ENCODE results near the gene KLF7.

DNA sequence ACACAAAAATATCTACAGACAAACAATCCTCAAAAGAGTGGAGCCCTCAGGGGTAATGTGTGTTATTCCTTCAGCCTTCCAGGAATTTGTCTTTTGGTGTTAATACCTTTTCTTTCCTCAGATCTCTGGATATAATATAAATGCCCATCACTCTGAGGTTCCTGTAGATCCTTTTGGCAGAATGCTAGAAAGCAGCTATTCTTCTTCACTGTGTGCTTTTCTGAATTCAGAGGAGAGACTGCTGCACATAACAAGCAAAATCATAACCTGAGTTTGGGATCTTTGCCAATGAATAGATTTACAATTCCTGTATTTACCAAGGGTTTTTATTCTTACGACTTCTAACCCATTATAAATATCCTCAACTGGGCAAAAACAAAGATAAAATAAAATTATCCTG lies 57.3 kb downstream of the KLF7 start:
- TF ChIP-seq, protein P1, sequence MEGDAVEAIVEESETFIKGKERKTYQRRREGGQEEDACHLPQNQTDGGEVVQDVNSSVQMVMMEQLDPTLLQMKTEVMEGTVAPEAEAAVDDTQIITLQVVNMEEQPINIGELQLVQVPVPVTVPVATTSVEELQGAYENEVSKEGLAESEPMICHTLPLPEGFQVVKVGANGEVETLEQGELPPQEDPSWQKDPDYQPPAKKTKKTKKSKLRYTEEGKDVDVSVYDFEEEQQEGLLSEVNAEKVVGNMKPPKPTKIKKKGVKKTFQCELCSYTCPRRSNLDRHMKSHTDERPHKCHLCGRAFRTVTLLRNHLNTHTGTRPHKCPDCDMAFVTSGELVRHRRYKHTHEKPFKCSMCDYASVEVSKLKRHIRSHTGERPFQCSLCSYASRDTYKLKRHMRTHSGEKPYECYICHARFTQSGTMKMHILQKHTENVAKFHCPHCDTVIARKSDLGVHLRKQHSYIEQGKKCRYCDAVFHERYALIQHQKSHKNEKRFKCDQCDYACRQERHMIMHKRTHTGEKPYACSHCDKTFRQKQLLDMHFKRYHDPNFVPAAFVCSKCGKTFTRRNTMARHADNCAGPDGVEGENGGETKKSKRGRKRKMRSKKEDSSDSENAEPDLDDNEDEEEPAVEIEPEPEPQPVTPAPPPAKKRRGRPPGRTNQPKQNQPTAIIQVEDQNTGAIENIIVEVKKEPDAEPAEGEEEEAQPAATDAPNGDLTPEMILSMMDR (IDR thresholded peaks at IDR 0.05): no peak
- TF ChIP-seq EZH2phosphoT487 (IDR thresholded peaks at IDR 0.05): no peak

Measured in neural progenitor cell (in vitro differentiated cells).